Measurements from ENCODE around the gene ERI3. TPM values are rescaled to one million over a fixed set of nuclear protein-coding genes. Genes with fewer than 3 reads are reported as not detected.

Gene ERI3
- total and polyA plus RNA-seq, 2 of the 13 experiments (the other 11 are each of a cell fraction or from before 2014, with no cell fraction given), result 35.6 to 35.9 TPM

DNA sequence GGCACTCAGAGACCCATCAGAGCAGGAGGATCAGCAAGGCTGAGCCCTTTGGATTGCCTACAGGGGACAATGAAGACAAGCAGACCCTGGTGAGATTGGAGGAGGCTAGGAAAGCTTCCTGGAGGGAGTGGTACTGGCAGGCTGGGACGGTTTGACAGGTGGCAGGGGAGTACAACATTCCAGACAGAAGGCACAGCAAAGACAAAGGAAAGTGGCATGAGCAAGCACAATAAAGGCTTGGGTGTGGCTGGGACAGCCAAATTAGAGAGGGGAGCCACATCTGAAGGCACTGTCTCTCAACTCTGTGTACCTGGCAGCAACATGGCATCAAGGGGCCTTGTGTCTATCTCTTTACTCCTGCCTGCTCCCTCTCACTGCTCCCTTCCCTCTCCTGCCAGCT, 103.6 kb downstream of the ERI3 start:
- no peak for ATAC-seq
- BruUV-seq (replicated peaks), result no TSS peak

More for the DNA sequence above, 103.6 kb downstream of the ERI3 start:
- H3K4me2 ChIP-seq (ENCODE audit: low read depth, low read length), result no peak overlapping the region
- peaks cover 0 to 16% of the 10 kb centered on the region in 2 experiments; a peak in 3 of 5 replicates for H3K36me3 ChIP-seq (replicated peaks in 1 of 2; ENCODE audit: control insufficient read depth in 1 of 2, insufficient read depth in 2 of 2, low read length in 2 of 2)
- H3K27me3 ChIP-seq (ENCODE audit: control insufficient read depth in 1 of 2, insufficient read depth in 2 of 2, low read length in 2 of 2), result no peaks in the 10 kb centered on the region
- TF ChIP-seq ZNF816 (CRISPR knock-in tag; IDR thresholded peaks at IDR 0.05; ENCODE audit: borderline replicate concordance), result no peak
- no peak for TF ChIP-seq SNAI1 (CRISPR knock-in tag; IDR thresholded peaks at IDR 0.05; ENCODE audit: borderline replicate concordance)
- TF ChIP-seq ZNF574 (CRISPR knock-in tag; IDR thresholded peaks at IDR 0.05), result no peak
- TF ChIP-seq ZNF382 (CRISPR knock-in tag; IDR thresholded peaks at IDR 0.05; ENCODE audit: borderline replicate concordance), result no peak
- TF ChIP-seq TRIM24 (CRISPR knock-in tag; IDR thresholded peaks at IDR 0.05), result no peak
- TF ChIP-seq ZNF224 (CRISPR knock-in tag; IDR thresholded peaks at IDR 0.05), result no peak
- no peak for TF ChIP-seq ZBTB43 (CRISPR knock-in tag; conservative IDR thresholded peaks at IDR 0.05)
- no peak for TF ChIP-seq GPN1 (CRISPR knock-in tag; IDR thresholded peaks at IDR 0.05; ENCODE audit: borderline replicate concordance)
- no peak for TF ChIP-seq ZNF709 (CRISPR knock-in tag; IDR thresholded peaks at IDR 0.05)
- no peak for TF ChIP-seq MAFF (IDR thresholded peaks at IDR 0.05; ENCODE audit: low read depth, low read length)
- TF ChIP-seq ELF4 (CRISPR knock-in tag; IDR thresholded peaks at IDR 0.05; ENCODE audit: borderline replicate concordance), result no peak
- no peak for TF ChIP-seq SIX4 (CRISPR knock-in tag; IDR thresholded peaks at IDR 0.05)
- TF ChIP-seq ZNF788 (CRISPR knock-in tag; IDR thresholded peaks at IDR 0.05; ENCODE audit: borderline replicate concordance), result no peak
- TF ChIP-seq GTF2F1 (IDR thresholded peaks at IDR 0.05; ENCODE audit: low read length), result no peak
- no peak for TF ChIP-seq FOSL2 (CRISPR knock-in tag; IDR thresholded peaks at IDR 0.05)
- no peak for TF ChIP-seq ZNF331 (CRISPR knock-in tag; IDR thresholded peaks at IDR 0.05)
- no peak for TF ChIP-seq ZNF691 (CRISPR knock-in tag; IDR thresholded peaks at IDR 0.05; ENCODE audit: borderline replicate concordance, low read depth)
- no peak for TF ChIP-seq ETV6 (CRISPR knock-in tag; conservative IDR thresholded peaks at IDR 0.05)
- TF ChIP-seq NCOA1 (CRISPR knock-in tag; IDR thresholded peaks at IDR 0.05), result no peak
- in situ Hi-C loops (cut with HindIII; ENCODE audit: extremely low pct_ligation_motif_present, low pct_unique_long_range_greater_than_20kb) (no loop called here), intact Hi-C loops (cut with micrococcal nuclease; ENCODE audit: unreplicated experiment) (no loop called here)
- no peaks in the 10 kb centered on the region for H3K79me2 ChIP-seq (ENCODE audit: insufficient read depth, low read length)
- FAIRE-seq (no peak), DNase-seq (ENCODE audit: low spot score) (no peak)
- H3K27ac ChIP-seq (ENCODE audit: extremely low read length, insufficient read depth, low read length), result no peak overlapping the region
- H3K4me3 ChIP-seq (replicated peaks in 1 of 3; ENCODE audit: insufficient read depth in 1 of 3, low read depth in 2 of 3, low read length in 3 of 3), result no peak overlapping the region
- CTCF ChIA-PET (ENCODE audit: low intra/inter-chr PET ratio, low total read pairs), result no interaction called here
- no peak overlapping the region for H2AFZ ChIP-seq (ENCODE audit: low read length)
- peaks cover 24% of the 10 kb centered on the region for H3K4me1 ChIP-seq (ENCODE audit: insufficient read depth, low read length)
- H3K9me3 ChIP-seq (ENCODE audit: low read length), result no peaks in the 10 kb centered on the region
- POLR2A ChIA-PET, result no interaction called here
- H4K20me1 ChIP-seq (ENCODE audit: insufficient read depth, low read length), result no peaks in the 10 kb centered on the region
- no peak overlapping the region for H3K9ac ChIP-seq (ENCODE audit: insufficient read depth, low read depth, low read length)
- WGBS (ENCODE audit: low lambda C conversion rate), result 100% methylated on average over 1 of the region's 1 CpG
